B cell (primary cell): ENCODE measurements around the gene AZIN2. TPM values are rescaled to one million over a fixed set of nuclear protein-coding genes. Genes with fewer than 3 reads are reported as not detected.

ENCODE experiments used
- ATAC-seq: fragments of 200-7000 bp; cut with Tn5 transposase; one replicate; pipeline ENCODE4 v1.10.0; 2021; ENCODE audit warnings: low read depth, mild to moderate bottlenecking, moderate number of reproducible peaks, moderate library complexity
- CTCF ChIA-PET: fragments of 350-600 bp; sonication (Branson Sonifier 250); formaldehyde crosslinking; loops from one replicate; lab custom pipeline; 2021; ENCODE audit warnings: antibody characterized with exemption, inconsistent platforms; lab: Charles Lee
- POLR2A ChIA-PET: fragments of 350-600 bp; sonication (Branson Sonifier 250); formaldehyde crosslinking; loops from one replicate; lab custom pipeline; 2021; ENCODE audit warnings: antibody characterized with exemption; lab: Charles Lee
- DNase-seq: peaks from one replicate; pipeline ENCODE4 v3.0.0; 2013
- H2AFZ ChIP-seq: 2 replicates; pipeline ENCODE4 v1.6.1; 2012; ENCODE audit warnings: mild to moderate bottlenecking, low read depth, low read length; ENCODE audit not compliant: insufficient read depth, poor library complexity, severe bottlenecking
- H3K27ac ChIP-seq, 2 donors: 1 replicate in 1 of 2; 2 replicates in 1 of 2; pipeline ENCODE4 v1.5.1; 2012 to 2013; ENCODE audit warnings: low read length in 2 of 2, mild to moderate bottlenecking in 2 of 2, moderate library complexity in 1 of 2
- H3K27me3 ChIP-seq, 4 experiments: fragments of 200-600 bp in 1 of 4; sonication (generic) in 1 of 4; replicated peaks in 1 of 4; 1 replicate in 2 of 4; 2 replicates in 2 of 4; pipeline versions ENCODE4 v1.6.1 to v1.7.0; 2013 to 2016; ENCODE audit warnings: low read length in 3 of 4, mild to moderate bottlenecking in 2 of 4, mixed read lengths in 1 of 4, moderate library complexity in 1 of 4; ENCODE audit not compliant: insufficient read depth in 4 of 4, control insufficient read depth in 3 of 4; ENCODE audit errors: control extremely low read depth in 1 of 4
- H3K36me3 ChIP-seq, 2 experiments: replicated peaks in 1 of 2; 1 replicate in 1 of 2; 2 replicates in 1 of 2; pipeline versions ENCODE4 v1.6.1 to v1.7.1; 2013; ENCODE audit warnings: low read length in 1 of 2; ENCODE audit not compliant: insufficient read depth in 2 of 2, control insufficient read depth in 1 of 2; ENCODE audit errors: control extremely low read depth in 1 of 2, extremely low read depth in 1 of 2
- H3K4me1 ChIP-seq, 2 donors: fragments of 200-600 bp in 1 of 2; sonication (generic) in 1 of 2; 1 replicate in 1 of 2; 2 replicates in 1 of 2; pipeline versions ENCODE4 v1.5.1 to v1.6.1; 2013 to 2017; ENCODE audit warnings: low read length in 2 of 2; ENCODE audit not compliant: control insufficient read depth in 2 of 2, insufficient read depth in 2 of 2
- H3K4me2 ChIP-seq: replicated peaks from 2 replicates; pipeline ENCODE3; 2012; ENCODE audit warnings: mild to moderate bottlenecking, low read depth, low read length; ENCODE audit not compliant: poor library complexity, severe bottlenecking
- H3K4me3 ChIP-seq, 5 experiments: fragments of 200-600 bp in 1 of 5; sonication (generic) in 1 of 5; 1 replicate in 3 of 5; 2 replicates in 2 of 5; pipeline versions ENCODE4 v1.5.1 to v1.7.0; 2011 to 2016; ENCODE audit warnings: low read length in 4 of 5, mild to moderate bottlenecking in 4 of 5, low read depth in 2 of 5, control low read depth in 1 of 5, moderate library complexity in 1 of 5; ENCODE audit not compliant: insufficient read depth in 1 of 5; ENCODE audit errors: control extremely low read depth in 1 of 5, extremely low read depth in 1 of 5
- H3K79me2 ChIP-seq: fragments of 200-600 bp; sonication (generic); one replicate; pipeline ENCODE4 v1.6.0; 2016; ENCODE audit warnings: low read length; ENCODE audit not compliant: control insufficient read depth, insufficient read depth
- H3K9ac ChIP-seq: fragments of 200-600 bp; sonication (generic); 2 replicates; pipeline ENCODE4 v1.6.1; 2017; ENCODE audit warnings: mild to moderate bottlenecking, low read length, moderate library complexity
- H3K9me3 ChIP-seq, 3 donors: one replicate each; pipeline versions ENCODE4 v1.6.1 to v1.7.1; 2013; ENCODE audit warnings: low read length in 2 of 3; ENCODE audit not compliant: control insufficient read depth in 2 of 3, insufficient read depth in 1 of 3; ENCODE audit errors: control extremely low read depth in 1 of 3
- H4K20me1 ChIP-seq: 2 replicates; pipeline ENCODE4 v1.6.0; 2012; ENCODE audit warnings: mild to moderate bottlenecking, low read length; ENCODE audit not compliant: insufficient read depth, control insufficient read depth, poor library complexity, severe bottlenecking
- H3K27ac Mint-ChIP-seq: one replicate; pipeline ENCODE4 v1.8.0; 2021; ENCODE audit warnings: mixed read lengths
- H3K27me3 Mint-ChIP-seq: one replicate; pipeline ENCODE4 v1.8.0; 2021; ENCODE audit warnings: mixed read lengths
- H3K4me1 Mint-ChIP-seq: one replicate; pipeline ENCODE4 v1.8.0; 2021; ENCODE audit warnings: mixed read lengths
- H3K4me3 Mint-ChIP-seq: one replicate; pipeline ENCODE4 v1.8.0; 2021; ENCODE audit warnings: mixed read lengths
- H3K9me3 Mint-ChIP-seq: one replicate; pipeline ENCODE4 v1.8.0; 2022; ENCODE audit warnings: mixed read lengths; ENCODE audit not compliant: insufficient read depth
- CTCF ChIP-seq: fragments of 200-600 bp; IDR thresholded peaks from one replicate; pipeline ENCODE4 v1.8.0; 2022; ENCODE audit warnings: antibody characterized with exemption, mild to moderate bottlenecking
- EZH2 ChIP-seq: IDR thresholded peaks from 2 replicates; pipeline ENCODE4 v1.6.1; 2012; ENCODE audit warnings: borderline replicate concordance, low read depth, mild to moderate bottlenecking, moderate library complexity, low read length; ENCODE audit not compliant: insufficient read depth, poor library complexity, severe bottlenecking
- WGBS: methylation state at CpG from one replicate; pipeline ENCODE4 v1.1.5; 2013; ENCODE audit warnings: missing lambda C conversion rate; ENCODE audit not compliant: insufficient coverage; 5-methylcytosine and 5-hydroxymethylcytosine counted together
- intact Hi-C: fragments of 100-400 bp; cut with micrococcal nuclease; formaldehyde crosslinking; loops from one replicate; pipeline ENCODE4 v1.10.0; 2022
- polyA plus RNA-seq: library from polyadenylated mRNA; depleted of rRNA; stranded (reverse); fragments of >200 nt; gene quantifications from 2 replicates; pipeline ENCODE4 v1.2.3, GENCODE V29; 2012
- total RNA-seq, 2 donors: library from RNA; stranded (reverse); fragments of 120-200 nt in 1 of 2; gene quantifications; 1 replicate in 1 of 2; 2 replicates in 1 of 2; pipeline versions ENCODE4 v1.2.3 to v1.2.4, GENCODE V29; 2013 to 2022

Gene AZIN2
- total and polyA plus RNA-seq, 2 donors (not counting 1 experiment from before 2014, with no cell fraction given): 0.33 to 5.9 TPM

- Mint-ChIP-seq H3K4me1 (no peaks in the 10 kb centered on the region), H3K27me3 (no peaks in the 10 kb centered on the region), H3K27ac (no peak overlapping the region), H3K9me3 (no peaks in the 10 kb centered on the region), H3K4me3 (no peak overlapping the region)
- ATAC-seq (no peak), DNase-seq (no peak)
- ChIA-PET CTCF (no interaction called here), POLR2A (no interaction called here)
- Histone ChIP-seq H3K36me3 (peaks cover 3 to 16% of the 10 kb centered on the region in 2 experiments), H3K9me3 (no peaks in the 10 kb centered on the region), H3K4me2 (no peak overlapping the region), H3K4me3 (no peak overlapping the region), H4K20me1 (no peaks in the 10 kb centered on the region), H3K79me2 (no peaks in the 10 kb centered on the region), H3K27ac (no peak overlapping the region), H3K27me3 (no peaks in the 10 kb centered on the region), H3K4me1 (peaks cover 0 to 2% of the 10 kb centered on the region in 2 donors), H2AFZ (no peak overlapping the region), H3K9ac (no peak overlapping the region)
- 100% methylated on average over 1 of the region's 3 CpGs for WGBS
- TF ChIP-seq CTCF (no peak), EZH2 (no peak)
- intact Hi-C loops: no loop called here
Measured at GRCh38 chr1:33158366-33158765, 77.4 kb downstream of the AZIN2 start.

- Histone ChIP-seq H3K79me2 (no peaks in the 10 kb centered on the region), H3K9me3 (no peaks in the 10 kb centered on the region), H3K4me3 (no peak overlapping the region), H3K9ac (no peak overlapping the region), H3K4me1 (no peaks in the 10 kb centered on the region), H2AFZ (no peak overlapping the region), H3K4me2 (no peak overlapping the region), H3K27me3 (no peaks in the 10 kb centered on the region), H3K27ac (no peak overlapping the region), H3K36me3 (peaks cover 3 to 27% of the 10 kb centered on the region in 2 experiments), H4K20me1 (no peaks in the 10 kb centered on the region)
- ChIA-PET POLR2A (no interaction called here), CTCF (no interaction called here)
- DNase-seq (no peak), ATAC-seq (no peak)
- TF ChIP-seq CTCF (no peak), EZH2 (no peak)
- H3K4me1 Mint-ChIP-seq: no peaks in the 10 kb centered on the region
- intact Hi-C loops: no loop called here
- WGBS: 99% methylated on average over 24 of the region's 26 CpGs
- H3K9me3 Mint-ChIP-seq: no peaks in the 10 kb centered on the region
- no peak overlapping the region for H3K27ac Mint-ChIP-seq
- H3K4me3 Mint-ChIP-seq: no peak overlapping the region
- H3K27me3 Mint-ChIP-seq: no peaks in the 10 kb centered on the region
Measured at GRCh38 chr1:33159577-33159976, 78.6 kb downstream of the AZIN2 start.
